Osteocyte (in vitro differentiated cells): ENCODE results near the gene PRSS33. TPM values are rescaled to one million over a fixed set of nuclear protein-coding genes. Genes with fewer than 3 reads are reported as not detected.

Experiments
- DNase-seq: peaks from one replicate; pipeline ENCODE4 v3.0.0; 2021; ENCODE audit warnings: mixed read lengths; ENCODE audit not compliant: unreplicated experiment; ENCODE audit errors: extremely low spot score
- H3K27ac Mint-ChIP-seq: one replicate; pipeline ENCODE4 v1.8.0; 2021; ENCODE audit warnings: mild to moderate bottlenecking, mixed read lengths; ENCODE audit not compliant: unreplicated experiment
- H3K27me3 Mint-ChIP-seq: one replicate; pipeline ENCODE4 v1.8.0; 2021; ENCODE audit warnings: mixed read lengths; ENCODE audit not compliant: unreplicated experiment
- H3K36me3 Mint-ChIP-seq: one replicate; pipeline ENCODE4 v1.8.0; 2021; ENCODE audit warnings: mixed read lengths; ENCODE audit not compliant: unreplicated experiment
- H3K4me1 Mint-ChIP-seq: one replicate; pipeline ENCODE4 v1.8.0; 2021; ENCODE audit warnings: mixed read lengths; ENCODE audit not compliant: unreplicated experiment
- H3K4me3 Mint-ChIP-seq: one replicate; pipeline ENCODE4 v1.8.0; 2021; ENCODE audit warnings: mild to moderate bottlenecking, moderate library complexity, mixed read lengths; ENCODE audit not compliant: unreplicated experiment
- H3K9me3 Mint-ChIP-seq: one replicate; pipeline ENCODE4 v1.8.0; 2021; ENCODE audit warnings: mixed read lengths; ENCODE audit not compliant: unreplicated experiment
- total RNA-seq: library from RNA; stranded (reverse); gene quantifications from 2 replicates; pipeline ENCODE4 v1.2.1, GENCODE V29; 2021
- TF ChIP-seq, protein P1 (sequence below): fragments of 200-600 bp; sonication (generic); IDR thresholded peaks from 2 replicates; pipeline ENCODE4 v1.5.0; 2021; ENCODE audit warnings: antibody characterized with exemption, mild to moderate bottlenecking, moderate library complexity

Gene PRSS33
- total RNA-seq, 1 donor from 2014 or later: not detected

DNA sequence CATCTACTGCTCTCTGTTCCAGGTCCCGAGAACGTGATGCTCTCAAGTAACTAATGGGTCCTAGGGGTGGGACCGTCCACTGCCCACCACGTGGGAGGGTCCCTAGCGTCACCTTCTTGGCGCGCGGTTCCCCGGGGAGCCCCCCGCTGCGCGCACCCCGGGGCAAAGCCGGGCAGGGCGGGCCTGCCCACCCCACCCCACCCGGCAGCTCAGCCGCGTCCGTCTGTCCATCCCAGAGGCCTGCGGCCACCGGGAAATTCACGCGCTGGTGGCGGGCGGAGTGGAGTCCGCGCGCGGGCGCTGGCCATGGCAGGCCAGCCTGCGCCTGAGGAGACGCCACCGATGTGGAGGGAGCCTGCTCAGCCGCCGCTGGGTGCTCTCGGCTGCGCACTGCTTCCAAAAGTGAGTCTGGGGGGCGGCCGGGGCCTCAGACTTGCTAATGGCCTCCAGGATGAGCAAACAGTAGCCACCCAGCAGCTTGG lies 11.4 kb upstream of the PRSS33 start:
- Mint-ChIP-seq H3K9me3 (peaks cover 9% of the 10 kb centered on the region), H3K27ac (no peak overlapping the region), H3K4me1 (no peaks in the 10 kb centered on the region), H3K4me3 (no peak overlapping the region), H3K36me3 (peaks cover under 1% of the 10 kb centered on the region), H3K27me3 (peaks cover 27% of the 10 kb centered on the region)
- no peak for DNase-seq
- TF ChIP-seq, protein P1, sequence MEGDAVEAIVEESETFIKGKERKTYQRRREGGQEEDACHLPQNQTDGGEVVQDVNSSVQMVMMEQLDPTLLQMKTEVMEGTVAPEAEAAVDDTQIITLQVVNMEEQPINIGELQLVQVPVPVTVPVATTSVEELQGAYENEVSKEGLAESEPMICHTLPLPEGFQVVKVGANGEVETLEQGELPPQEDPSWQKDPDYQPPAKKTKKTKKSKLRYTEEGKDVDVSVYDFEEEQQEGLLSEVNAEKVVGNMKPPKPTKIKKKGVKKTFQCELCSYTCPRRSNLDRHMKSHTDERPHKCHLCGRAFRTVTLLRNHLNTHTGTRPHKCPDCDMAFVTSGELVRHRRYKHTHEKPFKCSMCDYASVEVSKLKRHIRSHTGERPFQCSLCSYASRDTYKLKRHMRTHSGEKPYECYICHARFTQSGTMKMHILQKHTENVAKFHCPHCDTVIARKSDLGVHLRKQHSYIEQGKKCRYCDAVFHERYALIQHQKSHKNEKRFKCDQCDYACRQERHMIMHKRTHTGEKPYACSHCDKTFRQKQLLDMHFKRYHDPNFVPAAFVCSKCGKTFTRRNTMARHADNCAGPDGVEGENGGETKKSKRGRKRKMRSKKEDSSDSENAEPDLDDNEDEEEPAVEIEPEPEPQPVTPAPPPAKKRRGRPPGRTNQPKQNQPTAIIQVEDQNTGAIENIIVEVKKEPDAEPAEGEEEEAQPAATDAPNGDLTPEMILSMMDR: no peak

DNA sequence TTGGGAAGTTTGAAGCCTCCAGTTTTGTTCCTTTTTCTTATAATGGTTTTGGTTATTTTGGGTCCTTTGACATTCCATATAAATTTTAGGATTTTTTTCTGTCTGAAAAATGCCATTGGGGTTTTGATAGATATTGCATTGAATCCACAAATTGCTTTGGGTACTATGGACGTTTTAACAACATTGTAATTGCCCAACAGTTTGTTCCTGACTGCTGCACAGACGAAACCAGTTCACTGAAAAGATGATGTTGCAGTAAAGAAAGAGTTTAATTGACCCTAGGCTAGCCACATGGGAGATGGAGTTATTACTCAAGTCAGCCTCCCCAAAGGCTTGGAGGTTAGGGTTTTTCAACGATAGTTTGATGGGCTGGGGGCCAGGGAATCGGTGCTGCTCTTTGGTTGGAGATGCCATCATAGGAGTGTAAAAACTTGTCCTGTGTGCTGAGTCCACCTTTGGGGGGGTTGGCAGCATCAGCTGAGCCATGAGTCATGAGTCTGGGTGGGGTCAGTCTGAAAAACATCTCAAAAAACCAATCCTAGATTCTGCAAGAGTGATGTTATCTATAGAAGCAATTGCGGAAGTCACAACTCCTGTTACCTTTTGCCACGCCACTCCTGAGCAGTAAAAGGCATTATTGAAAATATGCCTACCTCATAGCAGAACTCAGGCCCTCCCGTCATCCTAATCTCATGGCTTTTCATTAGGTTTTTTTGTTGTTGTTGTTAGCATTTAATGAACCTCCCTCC lies 8.2 kb upstream of the PRSS33 start:
- no peak for DNase-seq
- Mint-ChIP-seq H3K27ac (no peak overlapping the region), H3K36me3 (no peaks in the 10 kb centered on the region), H3K27me3 (peaks cover 45% of the 10 kb centered on the region), H3K9me3 (no peaks in the 10 kb centered on the region), H3K4me3 (no peak overlapping the region), H3K4me1 (no peaks in the 10 kb centered on the region)
- TF ChIP-seq, protein P1: no peak

DNA sequence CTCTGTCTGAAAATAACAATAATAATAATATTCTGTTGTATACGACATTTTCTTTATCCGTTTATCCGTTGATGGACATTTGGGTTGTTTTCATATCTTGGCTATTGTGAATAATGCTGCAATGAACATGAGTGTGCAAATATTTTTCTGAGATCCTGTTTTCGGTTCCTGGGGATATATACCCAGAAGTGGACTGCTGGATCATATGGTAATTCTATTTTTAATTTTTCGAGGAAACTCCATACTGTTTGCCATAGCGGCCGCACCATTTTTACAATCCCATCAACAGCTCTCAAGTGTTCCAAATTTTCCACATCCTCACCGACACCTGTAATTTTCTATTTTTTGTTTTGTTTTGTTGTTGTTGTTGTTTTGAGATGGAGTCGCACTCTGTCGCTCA lies 5.6 kb upstream of the PRSS33 start:
- H3K4me1 Mint-ChIP-seq: no peaks in the 10 kb centered on the region
- no peak overlapping the region for H3K4me3 Mint-ChIP-seq
- H3K27ac Mint-ChIP-seq: no peak overlapping the region
- H3K36me3 Mint-ChIP-seq: no peaks in the 10 kb centered on the region
- no peaks in the 10 kb centered on the region for H3K9me3 Mint-ChIP-seq
- DNase-seq: no peak
- H3K27me3 Mint-ChIP-seq: peaks cover 50% of the 10 kb centered on the region
- TF ChIP-seq, protein P1: no peak

DNA sequence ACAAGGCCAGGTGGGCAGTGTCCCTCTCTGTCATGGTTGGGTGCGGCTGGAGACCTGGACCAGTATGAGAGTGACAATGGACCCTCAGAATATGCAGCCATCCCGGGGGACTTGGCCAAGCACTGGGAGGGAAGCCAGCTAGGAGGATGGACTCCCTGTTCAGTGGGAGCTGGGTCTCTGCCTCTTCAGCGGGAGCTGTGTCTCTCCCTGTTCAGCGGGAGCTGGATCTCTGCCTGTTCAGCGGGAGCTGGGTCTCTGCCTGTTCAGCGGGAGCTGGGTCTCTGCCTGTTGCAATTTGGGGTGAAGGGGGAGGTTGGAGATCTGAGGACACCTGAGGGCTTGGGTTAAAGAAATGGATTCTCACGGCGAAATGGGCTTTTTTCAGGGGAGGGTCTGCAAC lies 3.8 kb upstream of the PRSS33 start:
- no peaks in the 10 kb centered on the region for H3K36me3 Mint-ChIP-seq
- H3K9me3 Mint-ChIP-seq: no peaks in the 10 kb centered on the region
- no peak overlapping the region for H3K4me3 Mint-ChIP-seq
- H3K4me1 Mint-ChIP-seq: no peaks in the 10 kb centered on the region
- TF ChIP-seq, protein P1: no peak
- peaks cover 52% of the 10 kb centered on the region for H3K27me3 Mint-ChIP-seq
- DNase-seq: no peak
- H3K27ac Mint-ChIP-seq: no peak overlapping the region

DNA sequence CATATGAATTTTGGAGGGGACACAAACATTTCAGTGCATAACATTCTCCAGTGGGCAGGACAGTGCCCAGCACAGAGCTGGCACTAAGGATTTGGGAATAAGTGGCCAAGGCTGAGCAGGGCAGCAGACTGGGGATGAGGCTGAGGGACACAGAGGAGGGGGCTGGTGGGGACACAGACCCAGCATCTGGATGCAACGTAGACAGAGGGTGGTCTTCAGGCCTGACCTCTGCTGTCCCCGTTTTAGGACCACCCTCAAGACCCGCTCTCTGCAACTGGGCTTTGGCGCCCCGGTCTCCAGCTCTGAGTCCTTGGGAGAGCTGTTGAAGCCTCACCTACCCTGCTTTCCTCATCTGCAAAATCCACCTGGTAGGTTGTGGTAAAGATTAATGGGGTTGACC lies 3.3 kb upstream of the PRSS33 start:
- Mint-ChIP-seq H3K36me3 (no peaks in the 10 kb centered on the region), H3K9me3 (no peaks in the 10 kb centered on the region), H3K4me1 (no peaks in the 10 kb centered on the region), H3K4me3 (no peak overlapping the region), H3K27ac (no peak overlapping the region), H3K27me3 (peaks cover 47% of the 10 kb centered on the region)
- TF ChIP-seq, protein P1: no peak
- no peak for DNase-seq
